ENCODE measurements around the gene HIBCH.
"Not testable (repeated sequence)": the region's sequence is repeated elsewhere in the genome, so short reads cannot be mapped to it uniquely, and the experiment has no call there.

The HIBCH gene

GRCh38 chr2:190302052-190302451 lies 17.6 kb downstream of the HIBCH start:
- no peak for DNase-seq

DNA sequence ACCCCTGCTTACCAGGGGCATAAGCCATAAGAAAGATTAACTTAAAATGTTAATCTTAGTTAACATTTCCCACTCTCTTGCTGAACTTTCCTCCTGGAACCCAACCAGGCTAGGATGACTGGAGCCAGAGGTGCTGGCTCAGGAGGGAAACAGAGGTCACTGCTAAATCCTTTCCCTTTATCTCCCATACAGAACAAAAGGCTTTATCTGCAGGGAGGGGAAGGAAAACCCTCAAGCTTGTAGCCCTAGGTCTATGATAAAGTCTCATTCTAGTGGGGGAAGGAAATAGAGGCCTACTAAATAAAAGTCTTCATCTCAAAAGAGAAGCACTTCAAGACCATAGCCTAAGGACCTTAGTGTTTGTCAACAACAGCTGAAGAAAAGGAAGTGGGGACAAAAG lies 18.6 kb downstream of the HIBCH start:
- DNase-seq: no peak

DNA sequence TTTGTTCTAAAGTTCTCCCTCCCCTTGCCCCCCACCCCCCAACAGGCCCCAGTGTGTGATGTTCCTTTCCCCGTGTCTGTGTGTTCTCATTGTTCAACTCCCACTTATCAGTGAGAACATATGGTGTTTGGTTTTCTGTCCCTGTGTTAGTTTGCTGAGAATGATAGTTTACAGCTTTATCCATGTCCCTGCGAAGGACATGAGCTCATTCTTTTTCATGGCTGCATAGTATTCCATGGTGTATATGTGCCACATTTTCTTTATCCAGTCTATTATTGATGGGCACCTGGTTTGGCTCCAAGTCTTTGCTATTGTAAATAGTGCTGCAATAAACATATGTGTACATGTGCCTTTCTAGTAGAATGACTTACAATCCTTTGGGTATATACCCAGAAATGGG lies 21.7 kb downstream of the HIBCH start:
- not testable (repeated sequence) for DNase-seq

GRCh38 chr2:190283783-190284182 lies 35.8 kb downstream of the HIBCH start:
- no peak for DNase-seq

GRCh38 chr2:190280565-190281350 lies 38.9 kb downstream of the HIBCH start:
- DNase-seq: no peak

DNA sequence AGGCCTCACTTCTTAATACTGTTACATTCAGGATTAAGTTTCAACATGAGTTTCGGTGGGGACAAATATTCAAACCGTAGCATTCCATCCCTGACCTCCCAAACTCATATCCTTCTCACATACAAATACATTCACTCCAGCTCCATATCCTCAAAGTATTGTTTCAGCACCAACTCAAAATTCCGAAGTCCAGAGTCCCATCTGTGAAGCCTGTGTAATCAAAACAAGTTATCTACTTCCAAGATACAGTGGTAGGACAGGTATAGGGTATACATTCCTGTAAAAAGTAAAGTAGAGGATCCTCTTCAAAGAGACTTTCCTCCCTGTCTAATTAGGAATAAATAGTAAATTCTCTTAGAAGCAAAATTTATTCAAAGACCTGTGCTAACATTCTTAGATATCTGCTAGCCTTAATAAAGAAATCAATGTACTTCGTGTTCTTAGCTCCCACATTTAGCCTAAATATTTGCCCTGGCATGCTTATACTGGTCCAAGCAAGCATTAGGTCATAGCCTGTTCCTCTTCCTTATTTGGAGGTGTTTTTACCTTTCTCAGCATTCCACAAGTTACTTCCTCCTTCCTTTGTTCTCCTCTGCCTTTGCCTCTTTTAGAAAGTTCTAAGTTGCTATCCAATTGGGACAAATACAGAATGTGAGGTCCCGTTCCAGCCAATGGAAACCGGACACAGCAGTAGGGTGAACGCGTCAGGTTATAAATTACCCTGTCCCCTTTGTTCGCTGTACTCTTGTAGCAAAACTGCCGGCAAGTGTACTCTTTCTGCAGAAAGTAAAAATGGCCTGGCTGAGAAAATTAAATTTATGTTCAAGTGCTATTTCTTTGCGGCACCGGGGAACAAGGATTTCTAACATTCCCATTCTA lies 40.1 kb downstream of the HIBCH start:
- DNase-seq: not testable (repeated sequence)

GRCh38 chr2:190277234-190278112 lies 42.2 kb downstream of the HIBCH start:
- no peak for DNase-seq

GRCh38 chr2:190272457-190272842 lies 47.2 kb downstream of the HIBCH start:
- DNase-seq: no peak

DNA sequence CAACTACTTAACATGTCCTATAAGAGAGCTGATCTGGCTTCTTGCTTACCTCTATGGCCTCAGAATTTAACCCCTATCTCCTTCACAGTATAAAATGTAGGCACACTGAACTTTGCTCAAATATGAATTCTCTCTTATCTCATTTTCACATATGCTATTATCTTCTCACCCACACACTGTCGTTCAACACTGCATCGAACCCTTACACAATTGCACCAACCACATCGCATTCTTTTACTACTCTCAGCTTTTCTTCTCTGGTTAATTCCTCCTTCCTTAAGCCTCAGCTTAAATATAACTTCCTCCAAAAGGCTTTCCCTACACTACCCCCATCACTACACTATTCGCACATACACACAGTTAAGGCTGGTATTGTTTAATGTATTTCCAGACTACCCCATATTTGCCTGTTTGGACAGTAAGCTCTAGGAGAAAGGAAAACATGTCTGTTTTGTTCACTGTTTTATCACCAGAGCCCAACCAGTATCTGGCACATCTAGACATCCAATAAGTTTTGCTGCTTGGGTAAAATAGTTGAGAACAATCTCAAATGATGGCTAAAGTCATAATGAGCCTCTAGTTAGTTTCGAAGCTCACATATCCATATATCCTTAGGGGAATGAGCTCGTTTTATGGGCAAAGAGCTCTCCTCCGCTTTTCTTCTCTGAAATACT lies 47.7 kb downstream of the HIBCH start:
- DNase-seq: no peak

- no peak for DNase-seq
Observed at GRCh38 chr2:190270298-190270697, 49.3 kb downstream of the HIBCH start.

DNA sequence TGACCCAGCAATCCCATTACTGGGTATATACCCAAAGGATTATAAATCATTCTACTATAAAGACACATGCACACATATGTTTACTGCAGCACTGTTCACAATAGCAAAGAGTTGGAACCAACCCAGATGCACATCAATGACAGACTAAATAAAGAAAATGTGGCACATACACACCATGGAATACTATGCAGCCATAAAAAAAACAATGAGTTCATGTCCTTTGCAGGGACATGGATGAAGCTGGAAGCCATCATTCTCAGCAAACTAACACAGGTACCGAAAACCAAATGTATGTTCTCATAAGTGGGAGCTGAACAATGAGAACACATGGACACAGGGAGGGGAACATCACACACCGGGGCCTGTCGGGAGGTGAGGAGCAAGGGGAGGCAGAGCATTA lies 49.9 kb downstream of the HIBCH start:
- not testable (repeated sequence) for DNase-seq

DNA sequence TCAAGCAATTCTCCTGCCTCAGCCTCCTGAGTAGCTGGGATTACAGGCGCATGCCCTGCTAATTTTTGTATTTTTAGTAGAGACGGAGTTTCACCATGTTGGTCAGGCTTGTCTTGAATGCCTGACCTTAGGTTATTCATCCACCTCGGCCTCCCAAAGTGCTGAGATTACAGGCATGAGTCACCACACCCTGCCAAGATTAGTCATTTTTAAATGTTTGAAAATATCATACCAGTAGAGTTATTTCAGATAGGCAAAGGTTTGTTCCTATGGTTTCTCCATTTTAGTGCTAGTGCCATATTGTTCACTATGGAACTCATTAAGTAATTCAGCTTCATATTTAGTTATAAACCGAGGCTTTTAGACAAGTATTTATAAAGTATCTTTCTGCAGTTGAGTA lies 52.3 kb downstream of the HIBCH start:
- DNase-seq: no peak

- no peak for DNase-seq
Observed at GRCh38 chr2:190266314-190266713, 53.3 kb downstream of the HIBCH start.

GRCh38 chr2:190261851-190262250 lies 57.8 kb downstream of the HIBCH start:
- no peak for DNase-seq

DNA sequence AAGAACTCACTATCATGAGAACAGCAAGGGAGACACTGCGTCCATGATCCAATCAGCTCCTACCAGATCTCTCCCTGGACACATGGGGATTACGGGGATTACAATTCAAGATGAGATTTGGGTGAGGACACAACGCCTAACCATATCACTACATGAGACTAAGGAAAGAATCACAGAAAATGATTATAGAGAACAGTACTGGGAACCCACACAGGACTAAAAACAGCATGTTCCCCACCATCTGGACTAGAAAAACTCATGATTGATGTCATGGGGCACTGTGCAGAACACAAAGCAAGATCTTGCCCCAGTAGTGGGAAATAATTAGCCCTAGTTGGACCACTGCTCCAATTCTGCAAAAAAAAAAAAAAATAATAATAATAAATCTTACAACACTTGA lies 63.5 kb downstream of the HIBCH start:
- DNase-seq: no peak

GRCh38 chr2:190255676-190256075 lies 64.0 kb downstream of the HIBCH start:
- DNase-seq: no peak

- DNase-seq: no peak
Observed at GRCh38 chr2:190254063-190254850, 65.4 kb downstream of the HIBCH start.

DNA sequence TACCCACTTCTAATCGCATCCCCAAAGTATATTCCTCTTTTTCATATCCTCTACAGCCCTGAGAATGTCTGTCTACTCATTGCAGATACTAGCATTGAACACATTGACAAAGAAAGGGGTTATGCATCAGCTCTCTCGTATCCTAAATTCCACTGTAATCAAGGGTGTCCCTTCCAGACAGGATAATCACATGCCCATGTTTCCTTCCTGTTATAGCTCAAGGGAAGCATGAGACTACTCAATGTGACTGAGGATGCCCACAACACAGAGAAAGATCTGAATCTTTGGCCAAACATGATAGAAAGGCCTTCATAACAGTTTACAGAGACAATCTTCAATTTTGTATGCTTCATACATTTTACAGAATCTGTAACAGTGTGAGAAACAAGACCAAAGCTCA lies 69.2 kb downstream of the HIBCH start:
- no peak for DNase-seq

DNA sequence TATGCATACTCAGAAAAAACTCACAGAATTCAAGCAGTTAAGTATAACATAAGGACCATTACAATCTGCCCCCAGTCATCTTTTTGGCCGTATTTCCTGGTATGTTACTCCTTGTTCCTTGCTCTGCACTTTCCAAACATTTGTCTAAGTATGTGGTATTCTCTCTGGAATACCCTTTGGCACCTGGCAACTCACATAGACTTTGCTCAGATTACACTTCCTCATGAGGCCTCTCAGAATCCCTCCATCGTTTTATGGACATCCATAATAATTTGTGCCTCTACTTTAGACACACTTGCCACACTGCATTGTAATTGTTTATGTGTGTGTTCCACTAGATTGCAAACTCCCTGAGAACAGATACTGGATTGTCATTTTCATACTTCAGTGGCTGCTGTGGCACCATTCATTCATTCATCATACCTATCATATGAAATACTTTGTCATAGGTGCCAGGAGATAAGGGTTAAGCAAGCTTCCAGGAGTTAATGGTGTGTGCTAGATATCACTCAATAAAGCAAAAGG lies 84.0 kb downstream of the HIBCH start:
- no peak for DNase-seq

GRCh38 chr2:190235101-190235500 lies 84.5 kb downstream of the HIBCH start:
- DNase-seq: no peak

GRCh38 chr2:190223989-190224388 lies 95.6 kb downstream of the HIBCH start:
- not testable (repeated sequence) for DNase-seq
